ENCODE data around the gene DRP2.
A peak's percentile ranks its signal among the peaks of the same experiment; 100 is the strongest.

DNA sequence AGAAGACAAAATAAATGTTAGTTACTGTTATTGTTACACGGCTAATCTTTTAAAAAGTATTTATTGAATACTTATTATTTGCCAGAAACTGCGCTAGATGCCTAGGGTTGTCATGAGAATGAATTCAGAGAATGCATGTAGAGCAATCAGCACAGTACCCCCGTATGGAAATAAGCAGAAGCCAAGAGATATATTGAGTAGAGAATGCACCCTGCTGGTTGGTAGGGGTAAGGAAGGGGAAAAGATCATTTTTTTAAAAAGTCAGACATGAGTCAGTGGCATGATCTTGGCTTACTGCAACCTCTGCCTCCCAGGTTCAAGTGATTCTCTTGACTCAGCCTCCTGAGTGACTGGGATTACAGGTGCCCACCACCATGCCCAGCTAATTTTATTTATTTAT, 13.1 kb upstream of the DRP2 start:
- TF ChIP-seq CTCF (IDR thresholded peaks at IDR 0.05 in 8 of 11, conservative IDR thresholded peaks at IDR 0.05 in 3 of 11) (peak in 5 of 11 experiments; percentile 25 to 42 (median 33)), POLR2AphosphoS5 (IDR thresholded peaks at IDR 0.05) (no peak), POLR2A (IDR thresholded peaks at IDR 0.05) (no peak)

Measured in spleen (tissue), 7 donors.